ENCODE data around the gene NTSR1. TPM values are rescaled to one million over a fixed set of nuclear protein-coding genes. Genes with fewer than 3 reads are reported as not detected.
A peak's percentile ranks its signal among the peaks of the same experiment; 100 is the strongest.

NTSR1 gene
- total and polyA plus RNA-seq, 2 of the 13 experiments (the other 11 are each of a cell fraction or from before 2014, with no cell fraction given) = 0.09 to 0.12 TPM

DNA sequence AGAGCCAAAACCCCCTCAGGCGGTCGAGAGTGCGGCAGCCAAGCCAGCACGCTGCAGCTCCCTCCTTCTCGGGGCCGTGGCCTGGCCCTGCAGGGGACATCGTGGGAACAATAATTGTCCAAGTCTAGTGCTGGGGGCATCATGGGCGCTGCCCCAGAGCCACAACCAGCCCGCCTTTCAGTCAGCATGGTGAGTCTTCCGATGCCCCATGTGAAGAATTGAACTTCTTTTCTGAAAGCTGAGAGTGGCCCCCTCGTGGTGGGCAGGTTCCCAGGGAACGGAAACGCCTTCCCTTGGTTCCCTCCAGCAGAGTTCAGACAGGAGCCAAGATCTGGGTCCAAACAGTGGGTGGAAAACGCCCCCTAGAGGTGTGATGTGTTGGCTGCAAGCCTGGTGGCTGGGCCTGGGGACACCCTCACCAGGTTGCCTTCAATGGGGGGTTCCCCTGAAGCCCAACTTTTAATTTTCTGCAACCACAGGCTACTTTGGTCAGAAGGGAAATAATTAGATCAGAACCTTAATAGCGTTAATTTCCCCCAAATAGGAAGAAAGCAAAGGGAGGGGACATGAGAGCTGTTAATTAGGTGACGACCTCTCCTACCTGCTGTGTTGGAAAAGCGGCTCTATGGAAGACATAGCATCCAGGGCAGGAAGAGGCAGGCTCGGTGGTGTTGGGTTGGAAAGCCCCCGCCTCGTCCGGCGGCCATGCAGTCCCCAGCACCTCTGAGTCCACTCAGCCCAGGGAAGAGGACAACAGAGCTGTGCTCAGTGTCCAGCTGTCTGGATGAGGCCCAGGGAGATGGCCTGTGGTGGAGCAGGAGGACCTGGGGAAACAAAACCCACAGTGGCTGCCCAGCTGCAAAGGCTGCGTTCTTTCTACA lies 82.9 kb downstream of the NTSR1 start (continued):
- TF ChIP-seq, protein P1, sequence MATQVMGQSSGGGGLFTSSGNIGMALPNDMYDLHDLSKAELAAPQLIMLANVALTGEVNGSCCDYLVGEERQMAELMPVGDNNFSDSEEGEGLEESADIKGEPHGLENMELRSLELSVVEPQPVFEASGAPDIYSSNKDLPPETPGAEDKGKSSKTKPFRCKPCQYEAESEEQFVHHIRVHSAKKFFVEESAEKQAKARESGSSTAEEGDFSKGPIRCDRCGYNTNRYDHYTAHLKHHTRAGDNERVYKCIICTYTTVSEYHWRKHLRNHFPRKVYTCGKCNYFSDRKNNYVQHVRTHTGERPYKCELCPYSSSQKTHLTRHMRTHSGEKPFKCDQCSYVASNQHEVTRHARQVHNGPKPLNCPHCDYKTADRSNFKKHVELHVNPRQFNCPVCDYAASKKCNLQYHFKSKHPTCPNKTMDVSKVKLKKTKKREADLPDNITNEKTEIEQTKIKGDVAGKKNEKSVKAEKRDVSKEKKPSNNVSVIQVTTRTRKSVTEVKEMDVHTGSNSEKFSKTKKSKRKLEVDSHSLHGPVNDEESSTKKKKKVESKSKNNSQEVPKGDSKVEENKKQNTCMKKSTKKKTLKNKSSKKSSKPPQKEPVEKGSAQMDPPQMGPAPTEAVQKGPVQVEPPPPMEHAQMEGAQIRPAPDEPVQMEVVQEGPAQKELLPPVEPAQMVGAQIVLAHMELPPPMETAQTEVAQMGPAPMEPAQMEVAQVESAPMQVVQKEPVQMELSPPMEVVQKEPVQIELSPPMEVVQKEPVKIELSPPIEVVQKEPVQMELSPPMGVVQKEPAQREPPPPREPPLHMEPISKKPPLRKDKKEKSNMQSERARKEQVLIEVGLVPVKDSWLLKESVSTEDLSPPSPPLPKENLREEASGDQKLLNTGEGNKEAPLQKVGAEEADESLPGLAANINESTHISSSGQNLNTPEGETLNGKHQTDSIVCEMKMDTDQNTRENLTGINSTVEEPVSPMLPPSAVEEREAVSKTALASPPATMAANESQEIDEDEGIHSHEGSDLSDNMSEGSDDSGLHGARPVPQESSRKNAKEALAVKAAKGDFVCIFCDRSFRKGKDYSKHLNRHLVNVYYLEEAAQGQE (IDR thresholded peaks at IDR 0.05; ENCODE audit: borderline replicate concordance in 1 of 2, low read depth in 1 of 2, low read length in 2 of 2) = no peak
- TF ChIP-seq ZZZ3 (CRISPR knock-in tag; IDR thresholded peaks at IDR 0.05; ENCODE audit: borderline replicate concordance) = no peak
- TF ChIP-seq, protein P2, sequence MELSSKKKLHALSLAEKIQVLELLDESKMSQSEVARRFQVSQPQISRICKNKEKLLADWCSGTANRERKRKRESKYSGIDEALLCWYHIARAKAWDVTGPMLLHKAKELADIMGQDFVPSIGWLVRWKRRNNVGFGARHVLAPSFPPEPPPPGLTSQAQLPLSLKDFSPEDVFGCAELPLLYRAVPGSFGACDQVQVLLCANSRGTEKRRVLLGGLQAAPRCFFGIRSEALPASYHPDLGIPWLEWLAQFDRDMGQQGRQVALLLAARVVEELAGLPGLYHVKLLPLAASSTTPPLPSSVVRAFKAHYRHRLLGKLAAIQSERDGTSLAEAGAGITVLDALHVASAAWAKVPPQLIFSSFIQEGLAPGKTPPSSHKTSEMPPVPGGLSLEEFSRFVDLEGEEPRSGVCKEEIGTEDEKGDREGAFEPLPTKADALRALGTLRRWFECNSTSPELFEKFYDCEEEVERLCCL (CRISPR knock-in tag; IDR thresholded peaks at IDR 0.05; ENCODE audit: borderline replicate concordance) = peak; percentile 83; the same call in 1 of the 2 replicates
- no peak for TF ChIP-seq ZNF746 (CRISPR knock-in tag; IDR thresholded peaks at IDR 0.05)
- TF ChIP-seq, protein P3, sequence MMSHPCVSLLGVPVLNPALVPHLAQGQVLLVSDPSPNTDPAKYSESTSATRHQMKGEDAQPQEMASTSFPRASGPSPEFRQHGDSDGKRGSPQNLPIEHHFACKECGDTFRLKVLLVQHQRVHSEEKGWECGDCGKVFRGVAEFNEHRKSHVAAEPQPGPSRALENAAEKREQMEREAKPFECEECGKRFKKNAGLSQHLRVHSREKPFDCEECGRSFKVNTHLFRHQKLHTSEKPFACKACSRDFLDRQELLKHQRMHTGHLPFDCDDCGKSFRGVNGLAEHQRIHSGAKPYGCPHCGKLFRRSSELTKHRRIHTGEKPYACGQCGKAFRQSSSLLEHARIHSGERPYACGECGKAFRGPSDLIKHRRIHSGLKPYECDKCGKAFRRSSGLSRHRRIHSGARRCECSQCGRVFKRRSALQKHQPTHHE (CRISPR knock-in tag; IDR thresholded peaks at IDR 0.05; ENCODE audit: borderline replicate concordance) = peak; percentile 90
- TF ChIP-seq U2AF2 (IDR thresholded peaks at IDR 0.05; ENCODE audit: low read depth, low read length) = 0 out of 2 replicates have a peak, but pooled peaks have one; percentile 43
- TF ChIP-seq, protein P4, sequence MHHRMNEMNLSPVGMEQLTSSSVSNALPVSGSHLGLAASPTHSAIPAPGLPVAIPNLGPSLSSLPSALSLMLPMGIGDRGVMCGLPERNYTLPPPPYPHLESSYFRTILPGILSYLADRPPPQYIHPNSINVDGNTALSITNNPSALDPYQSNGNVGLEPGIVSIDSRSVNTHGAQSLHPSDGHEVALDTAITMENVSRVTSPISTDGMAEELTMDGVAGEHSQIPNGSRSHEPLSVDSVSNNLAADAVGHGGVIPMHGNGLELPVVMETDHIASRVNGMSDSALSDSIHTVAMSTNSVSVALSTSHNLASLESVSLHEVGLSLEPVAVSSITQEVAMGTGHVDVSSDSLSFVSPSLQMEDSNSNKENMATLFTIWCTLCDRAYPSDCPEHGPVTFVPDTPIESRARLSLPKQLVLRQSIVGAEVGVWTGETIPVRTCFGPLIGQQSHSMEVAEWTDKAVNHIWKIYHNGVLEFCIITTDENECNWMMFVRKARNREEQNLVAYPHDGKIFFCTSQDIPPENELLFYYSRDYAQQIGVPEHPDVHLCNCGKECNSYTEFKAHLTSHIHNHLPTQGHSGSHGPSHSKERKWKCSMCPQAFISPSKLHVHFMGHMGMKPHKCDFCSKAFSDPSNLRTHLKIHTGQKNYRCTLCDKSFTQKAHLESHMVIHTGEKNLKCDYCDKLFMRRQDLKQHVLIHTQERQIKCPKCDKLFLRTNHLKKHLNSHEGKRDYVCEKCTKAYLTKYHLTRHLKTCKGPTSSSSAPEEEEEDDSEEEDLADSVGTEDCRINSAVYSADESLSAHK (CRISPR knock-in tag; IDR thresholded peaks at IDR 0.05; ENCODE audit: borderline replicate concordance) = peak; percentile 44; the same call in 1 of the 2 replicates
- TF ChIP-seq ZNF737 (CRISPR knock-in tag; IDR thresholded peaks at IDR 0.05; ENCODE audit: borderline replicate concordance) = no peak
- no peak for TF ChIP-seq ZNF343 (CRISPR knock-in tag; IDR thresholded peaks at IDR 0.05)
- TF ChIP-seq NFE2 (CRISPR knock-in tag; IDR thresholded peaks at IDR 0.05) = no peak
- TF ChIP-seq, protein P5, sequence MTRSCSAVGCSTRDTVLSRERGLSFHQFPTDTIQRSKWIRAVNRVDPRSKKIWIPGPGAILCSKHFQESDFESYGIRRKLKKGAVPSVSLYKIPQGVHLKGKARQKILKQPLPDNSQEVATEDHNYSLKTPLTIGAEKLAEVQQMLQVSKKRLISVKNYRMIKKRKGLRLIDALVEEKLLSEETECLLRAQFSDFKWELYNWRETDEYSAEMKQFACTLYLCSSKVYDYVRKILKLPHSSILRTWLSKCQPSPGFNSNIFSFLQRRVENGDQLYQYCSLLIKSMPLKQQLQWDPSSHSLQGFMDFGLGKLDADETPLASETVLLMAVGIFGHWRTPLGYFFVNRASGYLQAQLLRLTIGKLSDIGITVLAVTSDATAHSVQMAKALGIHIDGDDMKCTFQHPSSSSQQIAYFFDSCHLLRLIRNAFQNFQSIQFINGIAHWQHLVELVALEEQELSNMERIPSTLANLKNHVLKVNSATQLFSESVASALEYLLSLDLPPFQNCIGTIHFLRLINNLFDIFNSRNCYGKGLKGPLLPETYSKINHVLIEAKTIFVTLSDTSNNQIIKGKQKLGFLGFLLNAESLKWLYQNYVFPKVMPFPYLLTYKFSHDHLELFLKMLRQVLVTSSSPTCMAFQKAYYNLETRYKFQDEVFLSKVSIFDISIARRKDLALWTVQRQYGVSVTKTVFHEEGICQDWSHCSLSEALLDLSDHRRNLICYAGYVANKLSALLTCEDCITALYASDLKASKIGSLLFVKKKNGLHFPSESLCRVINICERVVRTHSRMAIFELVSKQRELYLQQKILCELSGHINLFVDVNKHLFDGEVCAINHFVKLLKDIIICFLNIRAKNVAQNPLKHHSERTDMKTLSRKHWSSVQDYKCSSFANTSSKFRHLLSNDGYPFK (CRISPR knock-in tag; IDR thresholded peaks at IDR 0.05; ENCODE audit: borderline replicate concordance) = peak; percentile 66; the same call in 1 of the 2 replicates
- TF ChIP-seq TBP (CRISPR knock-in tag; IDR thresholded peaks at IDR 0.05) = no peak
- TF ChIP-seq TBX3 (IDR thresholded peaks at IDR 0.05; ENCODE audit: borderline replicate concordance) = no peak
- TF ChIP-seq, protein P6, sequence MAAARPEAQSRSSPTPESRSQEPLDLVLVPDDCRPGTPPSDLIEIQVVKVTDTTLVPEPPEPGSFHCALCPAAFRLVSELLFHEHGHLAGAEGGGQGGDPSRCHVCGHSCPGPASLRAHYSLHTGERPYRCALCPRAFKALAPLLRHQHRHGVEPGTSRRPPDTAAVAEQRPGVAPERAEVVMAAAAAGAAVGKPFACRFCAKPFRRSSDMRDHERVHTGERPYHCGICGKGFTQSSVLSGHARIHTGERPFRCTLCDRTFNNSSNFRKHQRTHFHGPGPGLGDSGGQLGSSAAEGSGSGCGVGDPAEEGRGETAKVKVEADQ (CRISPR knock-in tag; IDR thresholded peaks at IDR 0.05; ENCODE audit: borderline replicate concordance) = peak; percentile 97
